Hepatocyte (in vitro differentiated cells): ENCODE data around the gene KLHDC8A. TPM values are rescaled to one million over a fixed set of nuclear protein-coding genes. Genes with fewer than 3 reads are reported as not detected.

ENCODE experiments used
- DNase-seq: peaks from one replicate; pipeline ENCODE4 v3.0.0-alpha.2; 2016; ENCODE audit warnings: low spot score
- H2AFZ ChIP-seq: fragments of 200-600 bp; sonication (generic); 2 replicates; pipeline ENCODE4 v1.6.0; 2016; ENCODE audit warnings: antibody characterized with exemption, mild to moderate bottlenecking
- H3K27ac ChIP-seq: fragments of 200-600 bp; sonication (generic); 2 replicates; pipeline ENCODE4 v1.5.1; 2016; ENCODE audit warnings: mild to moderate bottlenecking
- H3K27me3 ChIP-seq: fragments of 200-600 bp; sonication (generic); 2 replicates; pipeline ENCODE4 v1.6.1; 2016
- H3K36me3 ChIP-seq: fragments of 200-600 bp; sonication (generic); replicated peaks from 2 replicates; pipeline ENCODE4 v1.5.1; 2016; ENCODE audit warnings: low read depth; ENCODE audit not compliant: insufficient read depth
- H3K4me1 ChIP-seq: fragments of 200-600 bp; sonication (generic); 2 replicates; pipeline ENCODE4 v1.5.1; 2016; ENCODE audit warnings: mild to moderate bottlenecking, moderate library complexity; ENCODE audit not compliant: insufficient read depth
- H3K4me2 ChIP-seq: fragments of 200-600 bp; sonication (generic); 2 replicates; pipeline ENCODE4 v1.6.0; 2016
- H3K4me3 ChIP-seq: fragments of 200-600 bp; sonication (generic); 2 replicates; pipeline ENCODE4 v1.5.1; 2016; ENCODE audit warnings: mild to moderate bottlenecking
- H3K79me2 ChIP-seq: fragments of 200-600 bp; sonication (generic); 2 replicates; pipeline ENCODE4 v1.6.0; 2017; ENCODE audit warnings: mild to moderate bottlenecking
- H3K9me2 ChIP-seq: fragments of 200-600 bp; sonication (generic); replicated peaks from 2 replicates; pipeline ENCODE4 v1.6.0; 2017; ENCODE audit warnings: mild to moderate bottlenecking; ENCODE audit not compliant: insufficient read depth
- H3K9me3 ChIP-seq: fragments of 200-600 bp; sonication (generic); 2 replicates; pipeline ENCODE4 v1.5.1; 2016; ENCODE audit warnings: low read depth, mild to moderate bottlenecking
- H4K20me1 ChIP-seq: fragments of 200-600 bp; sonication (generic); 2 replicates; pipeline ENCODE4 v1.6.0; 2016; ENCODE audit warnings: mild to moderate bottlenecking; ENCODE audit not compliant: insufficient read depth, poor library complexity, severe bottlenecking
- EZH2 ChIP-seq: fragments of 200-600 bp; sonication (generic); IDR thresholded peaks from 2 replicates; pipeline ENCODE4 v1.6.1; 2016; ENCODE audit warnings: antibody characterized with exemption, mild to moderate bottlenecking, borderline replicate concordance
- EZH2phosphoT487 ChIP-seq: fragments of 200-600 bp; sonication (generic); IDR thresholded peaks from one replicate; pipeline ENCODE4 v1.6.1; 2018; ENCODE audit warnings: antibody characterized with exemption, mild to moderate bottlenecking, low read depth, moderate library complexity; ENCODE audit not compliant: unreplicated experiment, severe bottlenecking
- WGBS: methylation state at CpG from one replicate; pipeline ENCODE4 v1.1.6; 2016; ENCODE audit warnings: low lambda C conversion rate; ENCODE audit errors: missing lambda C conversion rate; 5-methylcytosine and 5-hydroxymethylcytosine counted together
- polyA plus RNA-seq: library from polyadenylated mRNA; unstranded; fragments of >200 nt; fragmentation: Nextera tagmentation; extraction: Ambion mirVana; gene quantifications from 2 replicates; pipeline ENCODE4 v1.2.1, GENCODE V29; 2016
- total RNA-seq: library from RNA; depleted of rRNA; stranded (reverse); fragments of >200 nt; gene quantifications from 2 replicates; pipeline ENCODE4 v1.2.3, GENCODE V29; 2014
- TF ChIP-seq, protein P1 (sequence below): fragments of 200-600 bp; sonication (generic); IDR thresholded peaks from 2 replicates; pipeline ENCODE4 v1.5.1; 2016; ENCODE audit warnings: antibody characterized with exemption, mild to moderate bottlenecking; ENCODE audit not compliant: poor library complexity

The KLHDC8A gene
- total and polyA plus RNA-seq, 2 experiments from 2014 or later: 0.40 to 1.6 TPM

DNA sequence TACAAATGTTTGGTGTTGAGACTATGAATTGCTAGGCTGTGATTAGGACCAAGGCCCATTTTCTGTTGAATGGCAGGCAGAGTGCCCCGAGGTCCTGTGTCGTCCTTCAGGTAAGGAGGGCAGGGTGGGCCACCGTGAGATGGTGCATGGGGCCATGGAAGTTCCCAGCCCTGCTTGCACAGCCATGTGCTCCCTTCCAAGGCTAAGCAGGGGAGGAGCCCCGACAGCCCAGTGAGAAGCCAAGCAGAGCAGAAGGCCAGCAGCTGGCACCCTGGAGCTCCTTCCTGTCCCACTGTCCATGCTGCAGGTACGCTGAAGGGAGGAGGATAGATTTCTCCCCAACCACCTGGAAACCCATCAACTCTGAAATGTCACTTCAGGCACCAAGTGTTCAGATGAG lies 27.0 kb downstream of the KLHDC8A start:
- 83% methylated on average over 5 of the region's 5 CpGs for WGBS
- no peaks in the 10 kb centered on the region for H3K79me2 ChIP-seq
- no peaks in the 10 kb centered on the region for H3K9me2 ChIP-seq
- H3K9me3 ChIP-seq: no peaks in the 10 kb centered on the region
- no peaks in the 10 kb centered on the region for H3K4me1 ChIP-seq
- H3K4me2 ChIP-seq: no peak overlapping the region
- no peaks in the 10 kb centered on the region for H3K27me3 ChIP-seq
- H3K36me3 ChIP-seq: no peaks in the 10 kb centered on the region
- TF ChIP-seq EZH2 (no peak), EZH2phosphoT487 (no peak)
- TF ChIP-seq, protein P1, sequence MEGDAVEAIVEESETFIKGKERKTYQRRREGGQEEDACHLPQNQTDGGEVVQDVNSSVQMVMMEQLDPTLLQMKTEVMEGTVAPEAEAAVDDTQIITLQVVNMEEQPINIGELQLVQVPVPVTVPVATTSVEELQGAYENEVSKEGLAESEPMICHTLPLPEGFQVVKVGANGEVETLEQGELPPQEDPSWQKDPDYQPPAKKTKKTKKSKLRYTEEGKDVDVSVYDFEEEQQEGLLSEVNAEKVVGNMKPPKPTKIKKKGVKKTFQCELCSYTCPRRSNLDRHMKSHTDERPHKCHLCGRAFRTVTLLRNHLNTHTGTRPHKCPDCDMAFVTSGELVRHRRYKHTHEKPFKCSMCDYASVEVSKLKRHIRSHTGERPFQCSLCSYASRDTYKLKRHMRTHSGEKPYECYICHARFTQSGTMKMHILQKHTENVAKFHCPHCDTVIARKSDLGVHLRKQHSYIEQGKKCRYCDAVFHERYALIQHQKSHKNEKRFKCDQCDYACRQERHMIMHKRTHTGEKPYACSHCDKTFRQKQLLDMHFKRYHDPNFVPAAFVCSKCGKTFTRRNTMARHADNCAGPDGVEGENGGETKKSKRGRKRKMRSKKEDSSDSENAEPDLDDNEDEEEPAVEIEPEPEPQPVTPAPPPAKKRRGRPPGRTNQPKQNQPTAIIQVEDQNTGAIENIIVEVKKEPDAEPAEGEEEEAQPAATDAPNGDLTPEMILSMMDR: no peak
- no peak overlapping the region for H3K27ac ChIP-seq
- no peak overlapping the region for H3K4me3 ChIP-seq
- no peaks in the 10 kb centered on the region for H4K20me1 ChIP-seq
- no peak overlapping the region for H2AFZ ChIP-seq
- no peak for DNase-seq

DNA sequence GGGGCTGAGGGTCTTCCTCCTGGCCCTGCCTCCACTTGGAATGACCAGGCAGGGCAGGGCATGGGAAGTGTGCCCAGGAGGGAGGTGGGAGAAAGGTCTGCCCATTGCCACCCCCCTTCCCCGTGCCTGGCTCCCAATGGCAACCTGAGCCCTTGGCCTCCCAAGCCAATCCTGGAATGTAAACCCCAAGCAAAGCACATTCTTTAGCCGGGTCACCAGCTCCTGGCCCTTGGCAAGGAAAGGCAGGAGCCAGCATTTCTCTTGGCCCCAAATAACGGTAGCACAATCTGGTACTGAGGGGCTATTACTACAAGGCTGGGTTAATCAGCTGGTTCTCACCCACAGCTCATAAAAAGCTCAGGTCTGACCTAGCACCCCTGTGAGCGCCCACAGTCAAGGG lies 28.2 kb downstream of the KLHDC8A start:
- DNase-seq: no peak
- Histone ChIP-seq H3K27me3 (no peaks in the 10 kb centered on the region), H3K9me3 (no peaks in the 10 kb centered on the region), H2AFZ (no peak overlapping the region), H3K79me2 (no peaks in the 10 kb centered on the region), H3K27ac (no peak overlapping the region), H3K4me3 (no peak overlapping the region), H3K36me3 (no peaks in the 10 kb centered on the region), H4K20me1 (no peaks in the 10 kb centered on the region), H3K4me1 (peaks cover 3% of the 10 kb centered on the region), H3K9me2 (no peaks in the 10 kb centered on the region), H3K4me2 (no peak overlapping the region)
- TF ChIP-seq EZH2 (no peak), EZH2phosphoT487 (no peak)
- TF ChIP-seq, protein P1: no peak
- WGBS: 82% methylated on average over 4 of the region's 4 CpGs

DNA sequence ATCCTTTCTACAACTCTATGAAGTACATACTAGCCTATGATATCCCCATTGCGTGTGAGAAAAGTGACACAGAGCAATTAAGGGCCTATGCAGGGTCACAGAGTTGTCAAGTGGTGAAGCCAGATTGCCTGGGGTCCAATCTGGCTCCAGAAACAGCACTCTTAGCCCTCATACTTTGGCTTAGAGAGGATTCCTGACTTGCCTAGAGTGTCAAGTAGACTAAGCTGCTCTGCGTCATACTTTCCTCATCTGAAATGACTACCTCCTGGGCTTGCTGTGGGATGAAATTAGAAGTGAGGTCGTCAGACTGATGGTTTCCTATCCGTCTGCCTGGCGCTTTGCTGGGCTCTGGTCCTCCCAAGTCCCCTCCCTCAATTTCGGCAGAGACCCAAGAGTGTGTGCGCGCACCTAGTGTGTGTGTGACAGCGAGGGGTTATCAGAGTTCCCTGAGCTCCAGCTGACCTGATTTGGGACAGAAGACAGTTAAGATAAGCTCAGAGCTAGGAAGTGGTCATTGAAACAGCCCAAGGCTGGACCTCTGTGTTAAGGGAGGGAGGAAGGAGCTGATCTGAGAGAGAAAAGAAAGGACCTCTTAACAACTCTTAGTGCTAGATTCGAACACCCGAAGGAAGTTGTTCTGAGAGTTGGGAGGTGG lies 29.8 kb downstream of the KLHDC8A start:
- Histone ChIP-seq H3K27me3 (no peaks in the 10 kb centered on the region), H3K9me3 (no peaks in the 10 kb centered on the region), H2AFZ (no peak overlapping the region), H3K9me2 (no peaks in the 10 kb centered on the region), H3K4me1 (peaks cover 3% of the 10 kb centered on the region), H3K79me2 (no peaks in the 10 kb centered on the region), H3K36me3 (no peaks in the 10 kb centered on the region), H3K27ac (no peak overlapping the region), H3K4me2 (no peak overlapping the region), H4K20me1 (no peaks in the 10 kb centered on the region), H3K4me3 (no peak overlapping the region)
- TF ChIP-seq, protein P1: no peak
- TF ChIP-seq EZH2 (no peak), EZH2phosphoT487 (no peak)
- DNase-seq: no peak
- WGBS: 80% methylated on average over 11 of the region's 11 CpGs
